HPDE6-E6E7 (cell line): ENCODE data around the gene SMARCAL1.
A peak's percentile ranks its signal among the peaks of the same experiment; 100 is the strongest.

Source experiments
- DNase-seq: peaks from one replicate; pipeline ENCODE4 v3.0.0; 2011; ENCODE audit warnings: missing footprints; ENCODE audit errors: extremely low spot score

SMARCAL1 gene

DNA sequence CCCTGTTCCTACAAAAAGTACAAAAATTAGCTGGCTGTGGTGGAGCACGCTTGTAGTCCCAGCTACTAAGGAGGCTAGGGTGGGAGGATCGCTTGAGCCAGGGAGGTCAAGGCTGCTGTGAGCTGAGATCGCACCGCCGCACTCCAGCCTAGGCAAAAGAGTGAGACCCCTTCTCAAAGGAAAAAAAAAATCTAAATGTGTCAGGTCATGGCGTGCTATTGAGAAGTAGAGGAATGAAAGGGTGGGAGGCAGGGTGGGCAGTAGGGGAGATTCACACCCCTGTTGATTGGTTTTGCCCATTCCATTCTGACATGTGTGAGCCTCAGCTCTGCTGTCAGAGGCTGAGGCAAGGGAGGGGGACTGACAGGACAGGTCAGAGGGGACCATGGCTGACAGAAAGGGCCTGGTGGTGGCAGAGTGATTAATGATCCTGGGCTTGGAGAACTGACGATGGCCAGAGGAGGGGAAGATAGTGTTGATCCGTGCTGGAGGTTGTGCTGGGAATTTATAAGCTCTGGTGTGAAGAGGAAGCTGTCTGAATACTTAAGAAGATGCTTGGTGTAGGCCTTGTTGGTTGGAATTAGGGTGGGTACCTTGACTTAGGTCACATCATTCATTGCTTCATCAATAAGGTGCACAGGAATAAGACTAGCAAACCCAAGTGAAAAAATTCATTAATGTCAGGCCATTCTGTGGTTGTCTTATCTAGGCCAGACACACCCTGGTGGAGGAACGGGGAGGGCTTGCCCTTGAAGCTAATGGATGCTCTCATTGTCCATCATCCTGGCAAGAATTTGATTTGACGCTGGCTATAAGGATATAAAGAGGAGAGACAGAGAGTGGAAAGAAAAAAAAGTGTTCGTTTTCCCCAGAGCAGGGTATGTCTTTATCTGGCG lies 19.1 kb upstream of the SMARCAL1 start:
- DNase-seq = no peak

DNA sequence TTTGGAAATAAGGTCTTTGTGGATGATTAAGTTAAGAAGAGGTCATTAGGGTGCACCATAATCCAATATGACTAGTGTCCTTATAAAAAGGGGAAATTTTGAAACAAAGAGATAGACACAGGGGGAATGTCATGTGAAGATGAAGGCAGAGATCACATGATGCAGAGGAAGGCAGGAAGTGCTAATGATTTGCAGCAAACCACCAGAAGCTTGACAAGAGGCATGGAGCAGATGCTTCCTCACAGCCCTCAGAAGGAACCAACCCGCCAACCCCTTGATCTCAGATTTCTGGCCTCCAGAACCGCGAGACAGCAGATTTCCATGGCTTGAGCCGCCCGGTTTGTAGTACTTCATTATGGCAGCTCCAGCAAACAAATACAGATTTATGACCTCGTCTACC lies 17.4 kb upstream of the SMARCAL1 start:
- no peak for DNase-seq

DNA sequence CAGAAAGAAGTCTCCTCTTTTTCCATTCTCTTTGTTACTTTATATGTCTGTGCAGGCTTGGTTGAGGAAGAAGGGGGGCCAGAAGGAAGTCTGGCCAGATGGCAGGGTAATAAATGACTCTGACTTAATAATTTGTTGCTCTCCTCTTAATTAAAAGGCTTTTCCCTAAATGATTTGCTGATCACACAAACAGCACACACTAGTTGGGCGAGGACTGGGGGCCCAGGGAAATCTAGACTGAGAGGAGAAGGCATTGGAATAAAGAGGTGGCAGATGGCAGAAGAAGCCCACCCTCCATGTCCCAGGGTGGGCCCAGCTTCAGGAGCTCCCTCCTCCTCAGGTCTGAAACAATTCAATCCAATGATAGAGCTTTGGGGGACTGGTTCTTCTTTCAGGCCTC lies 12.7 kb upstream of the SMARCAL1 start:
- no peak for DNase-seq

DNA sequence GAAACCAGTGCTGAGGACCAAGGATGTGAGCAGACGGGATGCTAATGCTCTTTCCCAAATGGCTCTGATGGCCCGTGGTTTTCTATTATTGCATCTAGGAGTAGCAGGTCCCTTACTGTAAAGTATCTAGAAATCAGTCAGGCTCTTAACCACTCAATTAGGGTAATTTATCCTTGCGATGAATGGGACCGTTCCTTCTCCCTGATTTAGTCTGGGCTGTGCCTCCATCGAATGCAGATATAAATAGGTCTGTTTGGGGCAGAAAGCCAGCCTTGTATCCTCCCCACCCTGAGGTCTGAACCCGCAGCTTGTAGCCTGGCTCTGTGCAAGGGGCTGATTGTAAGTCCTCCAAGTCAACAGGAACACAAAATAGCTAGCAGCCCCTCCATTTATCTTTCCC lies 9.5 kb upstream of the SMARCAL1 start:
- no peak for DNase-seq

DNA sequence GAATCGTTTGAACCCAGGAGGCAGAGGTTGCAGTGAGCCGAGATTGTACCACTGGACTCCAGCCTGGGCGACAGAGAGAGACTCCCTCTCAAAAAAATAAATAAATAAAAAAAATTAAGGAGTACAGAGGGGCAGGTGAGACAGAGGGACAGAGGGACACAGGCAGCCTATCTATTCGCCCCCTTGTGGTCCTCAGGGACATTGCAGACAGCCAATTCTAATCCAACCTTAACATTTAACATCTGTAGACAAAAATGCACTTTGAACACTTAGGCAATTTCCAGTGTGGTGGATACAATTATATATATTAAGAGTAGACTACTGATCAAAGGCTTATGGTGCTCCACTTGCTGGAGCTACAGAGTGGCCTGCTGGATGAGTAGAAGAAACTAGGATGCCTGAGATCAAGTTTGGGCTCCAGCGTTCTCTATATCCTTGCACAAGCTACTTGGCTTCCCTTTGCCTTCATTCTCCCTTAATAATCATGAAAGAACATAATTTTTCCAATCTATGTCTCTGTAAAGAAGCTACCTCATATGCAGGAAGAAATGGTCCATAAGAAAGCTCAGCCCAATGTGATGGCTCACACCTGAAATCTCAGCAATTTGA lies 8.2 kb upstream of the SMARCAL1 start:
- no peak for DNase-seq

DNA sequence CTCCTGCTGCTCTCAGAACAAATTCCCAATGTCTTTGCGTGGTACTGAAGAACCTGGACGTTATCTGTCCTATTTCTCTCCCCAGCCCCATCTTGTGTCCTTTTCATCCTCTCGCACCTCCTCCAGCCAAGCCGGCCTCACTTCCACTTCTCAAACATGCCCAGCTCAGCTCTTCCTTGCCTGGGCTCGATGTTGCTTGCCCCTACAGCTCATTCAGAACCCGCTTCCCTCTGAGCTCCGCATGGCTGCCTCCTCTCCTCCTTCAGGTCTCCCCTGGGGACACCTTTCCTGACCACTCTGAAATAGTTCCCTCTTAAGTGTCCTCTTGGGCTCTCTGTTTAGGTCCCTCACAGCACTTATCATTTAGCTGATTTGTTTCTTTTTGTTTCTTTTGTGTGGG lies 6.7 kb upstream of the SMARCAL1 start:
- DNase-seq = no peak

DNA sequence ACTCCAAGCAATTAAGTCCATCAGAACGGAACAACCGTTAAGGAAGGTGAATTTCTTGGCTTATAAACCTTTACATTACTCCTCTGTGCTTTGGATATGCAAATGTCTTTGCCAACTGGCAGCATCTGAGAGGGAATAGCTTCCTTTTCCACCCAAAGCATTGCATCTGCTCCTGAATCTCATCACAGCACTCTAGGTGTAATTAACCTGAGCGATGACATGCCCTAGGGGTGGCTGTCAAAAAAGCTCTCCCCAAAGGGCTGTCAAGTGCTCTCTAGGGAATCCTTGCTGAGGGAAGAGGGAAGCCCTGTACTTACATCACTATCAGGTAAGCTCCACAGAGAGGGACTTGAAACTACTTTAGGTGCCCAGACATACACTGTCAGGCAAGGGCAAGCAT lies 5.5 kb upstream of the SMARCAL1 start:
- no peak for DNase-seq

DNA sequence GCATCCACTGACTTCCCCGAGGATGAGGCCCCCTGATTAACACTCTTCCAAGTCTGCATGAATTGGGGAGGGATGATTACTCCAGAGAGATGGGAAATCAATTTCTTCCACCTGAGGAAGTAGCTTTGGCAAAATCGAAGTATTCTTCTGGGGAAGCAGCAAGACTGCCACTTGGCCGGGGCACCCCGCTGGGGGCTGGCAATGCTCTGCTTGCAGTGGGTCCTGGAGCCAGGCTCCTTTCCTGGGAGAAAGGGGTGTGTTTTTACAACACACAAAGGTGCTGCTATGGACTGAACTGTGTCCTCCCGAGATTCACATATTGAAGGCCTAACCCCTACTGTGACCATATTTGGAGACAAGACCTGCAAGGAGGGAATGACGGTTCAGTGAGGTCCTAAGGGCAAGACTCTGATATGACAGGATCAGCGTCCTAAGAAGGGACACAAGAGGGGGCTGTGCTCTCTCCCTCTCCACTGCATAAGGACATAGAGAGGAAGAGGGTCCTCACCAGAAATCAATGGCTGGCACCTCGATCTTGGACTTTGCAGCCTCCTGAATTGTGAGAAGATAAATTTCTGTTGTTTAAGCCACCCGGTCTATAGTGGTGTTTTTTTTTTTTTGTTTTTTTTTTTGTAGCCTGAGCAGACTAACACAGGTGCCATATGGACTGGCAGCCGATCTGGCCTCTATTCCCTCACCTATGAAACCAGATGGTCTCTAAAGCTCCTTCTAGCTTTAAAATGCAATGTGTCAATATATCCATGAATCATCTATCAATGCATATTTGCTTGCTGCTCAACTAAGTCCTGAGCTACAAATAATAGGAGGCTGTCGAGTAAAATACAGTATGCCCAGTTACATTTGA lies 3.6 kb upstream of the SMARCAL1 start:
- DNase-seq = no peak

DNA sequence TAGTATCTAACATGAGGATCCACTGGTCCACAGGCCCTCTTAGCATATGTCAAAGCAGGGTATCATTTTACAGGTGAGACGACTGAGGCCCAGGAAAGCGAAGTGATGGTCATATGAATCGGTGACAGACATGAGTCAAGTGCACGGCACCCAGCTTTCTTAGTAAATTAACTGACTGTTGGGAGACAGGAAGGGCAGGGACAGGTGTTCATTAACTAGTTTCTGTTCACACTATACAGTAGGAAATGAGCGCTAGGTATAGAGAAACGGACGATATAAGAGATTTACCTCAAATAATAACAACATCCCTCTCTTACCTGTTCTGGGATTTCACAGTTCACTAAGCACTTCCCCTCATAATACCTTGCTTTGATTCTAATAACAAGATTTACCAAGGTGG lies 1.7 kb upstream of the SMARCAL1 start:
- no peak for DNase-seq

DNA sequence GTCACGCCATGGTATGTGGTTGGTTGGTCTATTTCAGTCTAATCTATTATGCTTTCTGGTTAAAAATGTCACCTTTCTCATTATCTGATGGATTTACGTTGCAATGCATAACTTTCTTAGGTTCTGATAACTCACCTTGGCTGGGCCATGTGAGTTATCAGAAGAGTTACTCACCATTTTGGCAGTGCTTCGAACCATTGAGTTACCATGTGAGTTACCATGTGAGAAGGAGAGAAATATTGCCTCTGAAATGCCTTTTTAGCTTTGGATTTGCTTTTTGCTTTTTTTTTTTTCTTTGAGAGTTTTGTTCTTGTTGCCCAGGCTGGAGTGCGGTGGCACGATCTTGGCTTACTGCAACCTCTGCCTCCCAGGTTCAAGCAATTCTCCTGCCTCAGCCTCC lies 1.6 kb downstream of the SMARCAL1 start:
- DNase-seq = no peak

DNA sequence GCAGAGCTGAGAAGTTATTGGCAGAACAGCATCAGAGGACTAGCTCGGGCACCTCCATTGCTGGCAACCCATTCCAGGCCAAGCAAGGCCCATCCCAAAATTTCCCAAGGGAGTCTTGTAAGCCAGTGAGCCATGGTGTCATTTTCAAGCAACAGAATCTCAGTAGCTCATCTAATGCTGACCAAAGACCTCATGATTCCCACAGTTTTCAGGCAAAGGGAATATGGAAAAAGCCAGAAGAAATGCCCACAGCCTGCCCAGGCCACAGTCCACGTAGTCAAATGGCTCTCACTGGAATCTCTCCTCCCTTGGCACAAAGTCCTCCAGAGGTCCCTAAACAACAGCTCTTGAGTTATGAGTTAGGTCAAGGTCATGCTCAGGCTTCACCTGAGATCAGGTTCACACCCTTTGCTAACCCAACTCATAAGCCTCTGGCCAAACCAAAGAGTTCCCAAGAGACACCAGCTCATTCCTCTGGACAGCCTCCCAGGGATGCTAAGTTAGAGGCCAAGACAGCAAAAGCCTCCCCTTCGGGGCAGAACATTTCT lies 2.6 kb downstream of the SMARCAL1 start:
- no peak for DNase-seq

DNA sequence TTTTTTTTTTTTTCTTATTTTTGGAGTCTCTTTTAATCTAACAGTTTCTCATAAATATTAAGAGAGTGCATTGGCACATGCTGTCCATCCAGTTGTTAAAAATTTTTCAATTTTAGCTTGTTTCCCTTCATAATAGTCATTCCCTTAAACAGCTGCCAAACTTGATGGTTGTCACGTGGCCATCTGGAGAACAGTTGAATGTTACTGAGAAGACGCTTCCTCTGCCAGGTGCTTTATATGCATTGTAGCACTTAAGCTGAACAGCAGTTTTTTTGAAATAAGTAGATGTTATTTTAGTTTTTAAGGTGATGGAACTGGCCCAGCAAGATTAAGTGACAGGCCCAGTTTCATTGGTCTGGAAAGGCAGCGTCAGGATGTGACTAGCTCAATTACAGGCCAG lies 3.3 kb downstream of the SMARCAL1 start:
- DNase-seq = no peak

DNA sequence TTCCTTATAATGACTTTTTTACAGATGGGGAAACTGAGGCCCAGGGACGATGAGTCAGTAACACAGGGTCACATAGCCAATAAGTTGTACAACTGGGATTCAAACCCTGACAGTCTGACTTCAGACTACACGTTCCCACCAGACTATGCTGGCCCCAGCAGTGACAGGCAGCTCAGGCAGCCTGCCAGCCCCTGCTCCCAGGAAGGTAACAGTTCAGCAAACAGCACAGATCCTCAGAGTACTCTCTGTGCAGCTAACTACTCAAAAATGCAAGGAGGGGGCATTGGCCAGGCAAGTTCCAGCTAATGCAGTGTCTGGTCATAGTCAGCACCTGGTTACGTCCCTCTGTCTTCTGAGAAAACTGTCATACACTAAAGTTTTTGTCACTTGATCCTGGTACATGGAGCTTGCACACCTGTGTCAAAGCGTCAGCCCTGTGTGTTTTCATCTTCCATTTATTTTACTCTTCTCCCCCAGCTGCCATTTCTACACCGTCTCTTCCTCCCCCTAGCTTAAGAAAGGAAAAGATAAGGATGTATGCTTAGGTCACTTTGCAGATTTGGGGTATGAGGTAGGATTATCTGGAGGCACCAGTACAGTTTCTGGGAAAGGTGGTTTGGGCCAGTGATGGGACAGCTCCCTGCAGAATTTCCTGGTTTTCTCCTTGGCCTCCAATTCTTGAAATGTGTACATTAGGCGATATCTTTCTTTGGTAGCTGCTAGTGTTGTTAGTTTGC lies 4.5 kb downstream of the SMARCAL1 start:
- DNase-seq = no peak

DNA sequence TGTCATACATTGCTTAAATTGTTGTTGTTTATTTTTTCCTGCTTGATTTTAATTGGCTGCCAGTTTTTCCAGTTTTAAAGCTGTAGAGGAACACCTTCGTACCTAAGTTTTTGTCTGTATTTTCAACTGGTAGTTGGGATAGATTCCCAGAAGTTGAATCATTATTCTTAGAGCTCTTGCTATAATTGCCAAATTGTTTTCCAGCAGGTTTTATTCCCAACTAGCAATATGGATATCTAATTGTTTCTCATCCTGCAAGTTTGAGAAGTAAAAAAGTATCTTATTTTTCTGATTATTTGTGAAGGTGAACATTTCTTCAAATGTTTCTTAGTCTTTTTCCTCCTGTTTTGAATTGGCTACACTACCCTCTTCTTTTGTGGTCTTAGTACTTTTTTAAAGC lies 6.7 kb downstream of the SMARCAL1 start:
- no peak for DNase-seq

DNA sequence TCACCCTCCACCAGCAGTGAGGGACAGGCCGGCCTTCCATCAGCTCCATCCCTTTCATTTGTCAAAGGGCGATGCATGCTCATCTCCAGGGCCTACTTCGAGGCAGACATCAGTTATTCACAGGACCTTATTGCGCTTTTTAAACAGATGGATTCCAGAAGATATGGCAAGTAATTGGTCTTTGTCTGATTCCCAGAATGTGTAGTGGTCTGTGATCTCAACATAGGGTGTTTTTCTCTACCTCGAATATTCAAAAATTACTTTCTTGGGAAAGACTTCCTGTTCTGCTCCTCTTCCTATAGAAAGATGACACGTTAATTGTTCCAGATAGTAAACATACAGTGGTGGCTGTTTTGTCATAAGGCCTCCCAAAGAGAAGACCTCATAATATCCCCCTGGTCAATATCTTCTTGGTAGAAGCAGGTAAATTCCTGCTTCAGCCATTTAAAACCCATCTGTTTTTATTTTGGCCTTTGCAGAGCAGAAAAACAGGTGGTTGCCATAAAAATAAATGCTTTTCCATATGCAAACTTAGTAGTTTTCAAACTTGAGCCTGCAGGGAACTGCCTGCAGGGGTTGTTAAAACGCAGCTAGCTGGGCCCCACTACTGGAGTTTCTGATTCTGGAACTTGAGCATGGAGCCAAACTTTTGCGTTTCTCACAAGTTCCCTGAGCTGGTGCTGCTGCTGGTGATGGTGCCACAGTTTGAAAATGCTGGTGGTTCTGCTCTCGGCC lies 8.2 kb downstream of the SMARCAL1 start:
- no peak for DNase-seq

DNA sequence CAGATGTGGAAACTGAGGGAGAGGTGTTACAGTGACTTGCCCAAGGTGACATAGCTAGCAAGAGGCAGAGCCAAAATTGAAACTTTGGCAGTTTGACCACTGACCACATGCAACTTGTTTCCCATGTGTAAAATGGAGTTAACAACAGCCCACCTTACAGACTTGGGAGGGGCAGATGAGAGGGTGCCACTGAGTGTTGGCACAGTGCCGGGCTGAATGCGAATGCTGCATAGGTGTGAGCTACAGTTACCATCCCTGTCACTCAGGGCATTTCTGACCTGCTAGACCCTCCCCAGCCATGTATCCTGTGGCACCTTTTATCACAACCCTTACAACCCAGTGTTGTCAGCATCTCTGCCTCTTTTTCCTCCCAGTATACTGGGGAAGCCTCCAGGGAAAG lies 10.8 kb downstream of the SMARCAL1 start:
- no peak for DNase-seq

DNA sequence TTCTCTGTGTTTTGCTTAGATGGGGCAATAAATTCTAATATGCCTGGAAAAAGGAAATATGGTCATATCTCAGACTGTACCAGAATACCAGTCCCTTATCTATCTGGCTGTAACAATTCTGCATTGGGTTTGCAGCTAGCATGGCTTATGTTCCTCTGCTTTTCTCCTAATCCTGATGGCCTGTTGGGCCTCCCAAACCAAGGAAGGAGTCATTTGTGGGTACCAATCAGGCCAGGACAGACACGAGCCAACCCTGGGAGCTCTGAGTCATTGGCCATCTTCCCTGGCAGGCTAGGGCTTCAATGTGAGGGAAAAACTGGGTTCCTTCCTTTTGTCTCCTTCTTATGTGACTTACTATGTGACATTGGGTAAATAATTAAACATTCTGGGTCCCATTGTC lies 12.0 kb downstream of the SMARCAL1 start:
- DNase-seq = no peak

DNA sequence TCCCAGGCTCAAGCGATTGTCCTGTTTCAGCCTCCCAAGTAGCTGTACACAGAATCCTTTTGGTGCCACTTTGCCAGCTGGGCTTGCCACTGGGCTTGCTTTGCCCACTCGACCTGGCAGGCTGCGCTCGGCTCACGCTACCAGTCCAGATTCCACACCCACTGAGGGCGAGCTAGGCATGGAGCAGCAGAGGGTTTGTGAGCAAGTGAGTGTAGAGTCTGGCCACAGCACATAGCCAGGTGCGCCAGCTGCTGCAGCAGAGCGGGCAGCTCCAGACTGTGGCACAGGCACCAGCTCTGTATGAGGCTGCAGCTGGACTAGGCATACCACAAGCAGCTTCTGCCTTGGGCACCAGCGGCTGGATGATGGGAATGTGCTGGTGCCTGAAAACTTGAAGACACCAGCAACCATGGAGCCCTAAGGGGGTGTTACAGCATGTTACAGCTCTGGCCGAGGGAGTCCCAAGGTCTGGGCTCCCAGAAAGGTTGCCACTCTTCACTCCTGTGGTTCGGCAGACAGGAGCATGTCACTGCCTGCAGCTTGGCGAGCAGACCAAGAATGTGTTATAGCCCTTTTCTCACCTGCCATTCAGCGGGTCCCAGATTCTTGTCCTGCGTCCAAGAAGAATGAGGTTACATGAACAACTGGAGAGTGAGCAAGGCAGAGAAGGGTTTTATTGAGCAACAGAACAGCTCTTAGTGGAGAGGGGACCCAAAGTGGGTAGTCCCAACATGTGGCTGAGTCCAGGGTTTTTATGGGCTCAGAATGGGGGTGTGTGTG lies 12.9 kb downstream of the SMARCAL1 start:
- DNase-seq = no peak

DNA sequence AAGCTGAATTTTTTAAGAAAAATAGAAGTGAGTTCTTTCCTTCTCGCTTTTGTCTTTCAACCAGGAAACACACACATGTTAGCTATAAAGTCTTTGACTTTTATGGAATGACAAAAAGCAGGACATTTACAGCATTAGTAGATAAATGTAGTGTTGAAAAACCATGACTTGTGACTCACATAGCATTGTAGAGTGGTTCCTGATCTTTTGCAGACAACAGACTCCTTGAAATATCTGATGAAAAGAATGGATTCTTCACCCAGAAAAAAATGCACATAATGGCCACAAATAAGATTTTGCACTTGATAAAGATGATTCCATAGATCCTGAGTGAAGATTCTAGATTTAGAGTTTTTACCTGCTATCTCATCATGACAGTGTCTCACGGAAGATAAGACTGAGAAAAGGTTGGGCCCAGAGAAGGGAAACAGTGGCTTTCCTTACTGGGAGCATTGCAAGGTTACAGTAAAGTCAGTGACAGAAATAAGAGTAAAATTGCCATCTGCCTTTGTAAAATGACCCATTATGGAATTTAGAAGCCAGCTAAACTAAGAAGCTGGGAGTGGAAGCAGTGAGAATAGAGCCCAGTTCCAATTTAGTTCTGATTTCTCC lies 14.0 kb downstream of the SMARCAL1 start:
- DNase-seq = no peak

DNA sequence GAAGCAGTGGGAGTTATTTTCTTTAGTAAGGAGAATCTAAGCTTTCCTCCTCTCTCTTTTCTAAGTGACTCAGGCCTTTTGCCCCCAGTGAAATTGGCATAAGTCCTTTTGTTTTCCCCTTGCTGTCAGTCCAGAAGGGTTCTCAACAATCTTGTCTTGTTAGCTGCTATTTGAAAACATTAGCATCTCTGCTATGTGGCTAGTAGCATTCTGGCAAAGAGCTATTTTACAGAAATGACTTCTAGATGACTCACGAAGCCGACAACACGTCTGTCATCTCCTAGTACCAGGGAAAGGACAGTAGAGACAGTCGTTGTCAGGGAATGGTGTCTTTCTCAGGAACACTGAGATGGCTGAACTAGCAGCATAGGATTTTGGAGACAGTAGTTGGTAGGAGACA lies 14.7 kb downstream of the SMARCAL1 start:
- DNase-seq = peak; percentile 14
